ENCODE measurements around the gene PDLIM1. TPM values are rescaled to one million over a fixed set of nuclear protein-coding genes. Genes with fewer than 3 reads are reported as not detected.

The PDLIM1 gene
- total RNA-seq, 1 experiment from 2014 or later = 20.9 TPM

DNA sequence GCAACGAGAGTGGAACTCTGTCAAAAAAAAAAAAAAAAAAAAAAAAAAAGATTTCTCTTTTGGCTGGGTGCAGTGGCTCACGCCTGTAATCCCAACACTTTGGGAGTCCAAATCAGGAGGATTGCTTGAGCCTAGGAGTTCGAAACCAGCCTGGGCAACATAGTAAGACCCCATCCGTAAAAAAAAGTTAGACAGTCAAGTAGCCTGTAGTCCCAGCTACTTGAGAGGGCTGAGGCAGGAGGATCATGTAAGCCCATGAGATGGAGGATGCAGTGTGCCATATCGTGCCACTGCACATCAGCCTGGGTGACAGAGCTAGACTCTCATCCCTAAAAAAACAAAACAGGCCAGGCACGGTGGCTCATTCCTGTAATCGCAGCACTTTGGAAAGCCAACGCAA is 25.2 kb downstream of the PDLIM1 start:
- DNase-seq (ENCODE audit: low spot score) = no peak

DNA sequence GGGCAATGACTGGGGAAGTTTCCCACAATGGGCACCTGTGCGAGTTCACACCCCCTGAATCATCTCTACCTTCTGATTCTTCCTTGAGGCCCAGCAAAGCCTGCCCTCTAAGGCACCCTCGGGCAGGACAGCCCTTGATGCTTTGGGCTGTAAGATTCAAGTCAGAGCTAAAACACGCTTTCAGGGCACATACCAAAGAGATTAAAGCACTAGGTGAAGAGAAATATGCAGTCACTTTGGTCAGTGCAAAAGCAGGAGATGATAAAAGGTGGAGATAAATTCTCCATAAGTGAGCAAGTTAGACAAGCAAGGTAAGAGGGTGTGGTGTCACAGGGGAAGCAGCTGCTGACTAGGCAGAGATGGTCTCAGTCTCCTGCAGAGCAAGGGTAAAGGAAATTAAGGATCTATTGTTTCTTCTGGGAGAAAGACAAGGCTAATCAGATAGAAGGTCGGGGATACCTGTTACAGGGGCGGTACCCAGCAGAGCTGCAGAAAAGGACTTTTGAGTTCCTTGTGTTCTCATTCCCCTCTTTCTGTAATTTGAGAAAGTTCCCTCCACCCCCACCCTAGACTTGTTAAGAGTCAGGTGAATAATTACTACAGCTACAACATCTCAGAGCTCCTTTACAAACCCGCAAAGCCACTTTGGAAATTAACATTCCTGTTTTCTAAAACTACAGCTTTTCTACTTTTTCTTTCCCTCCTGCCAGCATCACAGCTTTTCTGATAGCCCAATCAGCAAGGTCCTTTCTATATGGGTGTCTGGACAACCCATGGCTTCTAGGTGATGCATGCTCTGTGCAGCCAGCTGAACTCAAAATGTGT is 26.4 kb downstream of the PDLIM1 start:
- peak; percentile 19 for DNase-seq (ENCODE audit: low spot score)

DNA sequence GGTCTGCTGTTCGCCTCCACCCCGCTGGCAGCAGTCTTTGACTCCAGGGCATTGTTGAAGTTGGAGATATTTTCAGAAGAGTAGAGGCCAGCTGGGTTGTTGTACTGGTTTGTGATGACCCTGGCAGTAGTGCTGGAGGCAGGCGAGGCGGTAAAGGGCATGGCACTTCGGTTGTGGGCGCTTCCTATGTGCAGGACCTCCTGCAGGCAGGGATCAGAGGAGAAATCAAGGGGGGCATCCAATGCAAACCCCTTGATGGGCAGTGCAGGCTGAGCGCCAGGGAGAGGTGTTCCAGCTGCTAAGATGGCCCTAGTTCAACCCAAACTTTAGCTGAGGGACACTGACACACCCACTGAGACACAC is 27.0 kb downstream of the PDLIM1 start:
- no peak for DNase-seq (ENCODE audit: low spot score)

DNA sequence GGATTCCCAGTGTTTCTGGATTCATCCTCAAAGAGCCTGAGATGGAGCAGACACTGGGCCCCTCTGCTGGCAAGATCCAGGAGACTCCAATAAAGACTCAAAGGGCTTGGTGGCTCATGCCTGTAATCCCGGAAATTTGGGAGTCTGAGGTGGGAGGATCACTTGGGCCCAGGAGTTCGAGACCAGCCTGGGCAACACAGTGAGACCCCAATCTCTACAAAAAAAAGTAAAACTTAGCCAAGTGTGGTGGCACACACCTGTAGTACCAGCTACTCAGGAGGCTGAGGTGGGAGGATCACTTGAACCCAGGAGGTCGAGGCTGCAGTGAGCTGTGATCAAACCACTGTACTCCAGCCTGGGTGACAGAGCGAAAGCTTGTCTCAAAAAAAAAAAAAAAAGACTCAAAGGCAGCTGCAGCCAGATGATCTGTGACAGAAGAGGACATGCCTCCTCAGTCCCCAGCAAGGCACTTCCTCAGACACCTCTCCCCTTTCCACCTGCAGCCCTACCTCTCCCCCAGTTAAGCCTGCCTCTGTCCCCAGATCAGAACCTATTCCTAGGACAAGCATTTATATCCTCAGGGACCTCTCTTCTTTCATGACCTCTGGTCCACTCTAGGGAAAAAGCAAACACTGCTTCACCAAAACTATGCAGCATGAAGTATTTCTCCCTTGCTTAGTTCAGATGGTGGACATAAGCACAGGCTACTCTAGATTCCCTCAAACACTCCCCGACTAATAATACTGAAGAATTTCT is 27.9 kb downstream of the PDLIM1 start:
- no peak for DNase-seq (ENCODE audit: low spot score)

- no peak for DNase-seq (ENCODE audit: low spot score)
Measured at GRCh38 chr10:95261926-95262325, 28.9 kb downstream of the PDLIM1 start.

GRCh38 chr10:95260909-95261552 is 29.8 kb downstream of the PDLIM1 start:
- DNase-seq (ENCODE audit: low spot score) = peak; percentile 84

DNA sequence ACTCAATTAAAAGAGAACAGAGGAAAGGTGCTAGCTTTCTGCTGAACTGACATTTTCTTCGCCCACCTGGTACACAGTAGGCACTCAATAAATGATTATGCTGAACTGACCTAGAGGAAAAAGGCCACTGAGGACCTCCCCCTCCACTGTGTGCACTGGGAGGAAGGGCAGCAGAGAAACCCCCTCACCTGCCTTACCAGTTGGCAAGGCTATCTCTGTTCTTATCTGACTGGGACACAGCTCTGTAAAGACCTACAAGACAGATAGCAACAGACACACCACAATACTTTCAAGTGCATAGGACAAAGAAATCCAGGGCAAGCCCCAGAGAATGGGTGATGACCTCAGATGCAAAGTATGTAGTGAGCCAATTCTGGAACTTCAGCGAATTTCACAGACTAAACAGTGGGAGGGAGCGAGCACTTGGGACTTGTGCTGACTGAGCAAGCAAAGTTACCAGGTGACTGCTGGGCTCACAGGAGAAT is 30.4 kb downstream of the PDLIM1 start:
- peak; percentile 96 for DNase-seq (ENCODE audit: low spot score)

GRCh38 chr10:95257849-95258248 is 33.0 kb downstream of the PDLIM1 start:
- no peak for DNase-seq (ENCODE audit: low spot score)

DNA sequence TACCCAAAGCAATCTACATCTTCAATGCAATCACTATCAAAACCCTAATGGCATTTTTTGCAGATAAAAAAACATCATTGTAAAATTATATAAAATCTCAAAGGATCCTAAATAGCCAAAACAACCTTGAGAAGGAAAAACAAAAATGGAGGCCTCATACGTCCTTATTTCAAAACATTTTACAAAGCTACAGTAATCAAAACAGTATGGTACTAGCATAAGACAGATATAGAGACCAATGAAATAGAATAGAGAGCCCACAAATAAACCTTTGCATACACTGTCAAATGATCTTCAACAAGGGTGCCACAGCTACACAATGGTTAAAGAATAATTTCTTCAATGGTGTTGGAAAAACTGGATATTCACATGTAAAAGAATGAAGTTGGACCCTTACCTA is 34.5 kb downstream of the PDLIM1 start:
- DNase-seq (ENCODE audit: low spot score) = no peak

GRCh38 chr10:95254629-95255028 is 36.2 kb downstream of the PDLIM1 start:
- no peak for DNase-seq (ENCODE audit: low spot score)

DNA sequence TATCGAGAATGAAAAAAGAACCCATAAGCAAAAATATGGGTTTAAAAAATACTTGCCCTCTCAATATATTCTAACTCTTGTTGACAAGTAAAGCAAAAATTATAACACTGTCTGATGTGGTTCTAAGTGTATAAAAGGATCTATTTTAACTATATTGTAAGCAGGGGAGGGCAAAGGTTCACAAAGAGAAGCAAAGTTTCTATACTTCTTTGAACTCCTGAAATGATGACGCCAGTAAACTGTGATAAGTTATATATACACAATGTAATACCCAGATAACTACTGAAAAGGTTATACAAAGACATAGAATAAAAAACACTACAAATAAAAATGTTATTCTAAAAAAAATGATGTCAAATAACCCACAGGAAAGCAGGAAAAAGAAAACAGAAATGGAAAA is 37.1 kb downstream of the PDLIM1 start:
- DNase-seq (ENCODE audit: low spot score) = no peak

GRCh38 chr10:95253007-95253406 is 37.8 kb downstream of the PDLIM1 start:
- DNase-seq (ENCODE audit: low spot score) = no peak

- DNase-seq (ENCODE audit: low spot score) = no peak
Measured at GRCh38 chr10:95250856-95251255, 39.9 kb downstream of the PDLIM1 start.

DNA sequence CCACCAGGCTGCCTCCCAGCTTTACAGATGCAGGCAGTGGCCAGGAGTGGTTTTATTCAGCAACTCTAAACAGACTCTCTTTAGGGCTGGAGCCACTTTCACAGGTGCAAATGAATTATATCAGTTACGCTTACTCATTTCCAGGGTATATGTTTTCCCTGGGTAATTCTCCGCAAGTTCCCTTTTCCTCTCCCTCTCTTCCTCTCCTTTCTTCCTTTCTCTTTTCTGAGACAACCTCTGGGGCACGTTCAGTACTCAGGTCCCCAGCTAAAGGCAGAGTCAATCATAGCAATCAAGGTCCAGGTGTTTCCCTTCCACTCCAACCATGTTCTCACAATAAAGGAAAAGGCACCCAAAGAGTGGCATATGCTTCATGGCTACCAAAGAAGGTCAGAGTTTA is 41.3 kb downstream of the PDLIM1 start:
- no peak for DNase-seq (ENCODE audit: low spot score)

DNA sequence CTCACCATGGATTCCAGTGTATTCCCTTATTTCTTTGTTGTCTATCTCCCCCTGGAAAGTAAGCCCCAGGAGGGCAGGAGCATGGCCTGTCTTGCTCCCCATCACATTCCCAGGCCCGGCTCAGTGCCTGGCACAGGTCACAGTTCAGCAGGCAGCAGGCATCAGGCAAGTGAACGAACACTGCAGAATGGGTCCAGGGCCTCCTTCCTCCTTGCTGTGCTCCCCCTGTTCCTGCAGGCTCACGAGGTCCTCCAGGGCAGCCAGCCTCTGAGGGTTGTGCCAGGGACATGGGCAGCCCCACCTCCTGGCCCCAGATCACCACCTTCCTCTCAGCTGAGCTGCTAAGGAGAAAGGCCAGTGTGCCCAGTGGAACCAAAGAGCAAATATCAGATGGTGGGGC is 41.8 kb downstream of the PDLIM1 start:
- no peak for DNase-seq (ENCODE audit: low spot score)

DNA sequence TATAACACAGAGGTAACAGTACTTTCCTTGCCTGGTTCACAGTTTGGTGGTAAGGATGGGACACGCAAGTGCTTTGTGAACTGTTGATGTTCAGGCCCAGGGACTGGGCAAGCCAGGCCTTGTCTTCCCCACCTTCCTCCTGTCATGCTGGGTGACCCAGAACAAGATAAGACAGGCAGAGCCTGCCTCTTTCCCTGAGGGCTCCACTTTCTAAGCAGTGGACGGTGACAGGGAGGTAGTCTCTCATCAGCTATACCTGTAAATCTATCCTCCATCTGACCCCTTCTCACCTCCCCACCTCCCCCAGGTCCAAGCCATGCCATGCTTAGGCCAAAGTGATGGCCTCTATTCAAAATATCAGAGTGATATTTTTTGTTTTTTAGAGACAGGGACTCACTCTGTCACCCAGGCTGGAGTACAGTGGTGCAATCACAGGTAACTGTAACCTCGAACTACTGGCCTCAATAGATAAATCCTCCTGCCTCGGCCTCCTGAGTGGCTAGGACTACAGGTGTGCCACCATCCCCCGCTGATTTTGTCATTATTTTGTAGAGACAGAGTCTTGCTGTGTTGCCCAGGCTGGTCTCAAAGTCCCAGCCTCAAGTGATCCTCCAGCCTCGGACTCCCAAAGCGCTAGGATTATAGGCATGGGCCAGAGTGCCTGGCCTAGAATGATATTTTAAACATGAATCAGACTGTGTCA is 42.8 kb downstream of the PDLIM1 start:
- DNase-seq (ENCODE audit: low spot score) = no peak

- DNase-seq (ENCODE audit: low spot score) = peak; percentile 75
Measured at GRCh38 chr10:95247200-95247880, 43.5 kb downstream of the PDLIM1 start.

GRCh38 chr10:95246582-95247051 is 44.2 kb downstream of the PDLIM1 start:
- peak; percentile 78 for DNase-seq (ENCODE audit: low spot score)

DNA sequence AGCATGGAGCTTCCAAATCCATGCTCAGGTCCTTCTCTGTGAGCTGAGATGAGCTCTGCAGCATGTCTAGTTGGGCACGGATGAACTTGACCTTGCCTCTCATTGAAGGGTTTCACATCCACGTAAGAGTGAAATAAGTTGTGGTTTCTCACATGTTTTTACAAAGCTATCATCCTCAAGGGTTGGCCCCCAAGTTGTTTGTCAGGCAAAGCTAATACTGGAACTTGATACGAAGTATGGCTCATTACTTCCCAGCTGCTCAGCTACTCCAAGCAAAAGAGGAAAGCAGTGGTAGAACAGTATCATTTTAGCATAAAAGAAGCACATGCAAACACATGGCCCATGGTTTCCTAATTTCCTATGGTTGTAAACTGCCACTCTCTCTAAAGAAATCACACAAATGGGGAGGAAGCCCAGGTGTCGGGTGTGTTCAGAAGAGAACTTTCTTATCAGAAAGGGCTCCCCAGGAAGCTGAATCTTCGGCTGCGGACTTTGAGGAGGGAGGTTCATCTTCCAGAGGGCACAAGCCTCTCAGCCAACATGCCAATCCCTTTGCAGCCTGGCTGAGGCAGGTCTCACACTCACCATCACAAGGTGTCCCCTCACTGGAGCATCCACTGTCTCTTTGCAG is 45.3 kb downstream of the PDLIM1 start:
- DNase-seq (ENCODE audit: low spot score) = no peak

- DNase-seq (ENCODE audit: low spot score) = no peak
Measured at GRCh38 chr10:95244152-95244551, 46.7 kb downstream of the PDLIM1 start.

- DNase-seq (ENCODE audit: low spot score) = no peak
Measured at GRCh38 chr10:95243318-95243617, 47.5 kb downstream of the PDLIM1 start.

All from A172 (cell line).